Chondrocyte (in vitro differentiated cells): Measurements from ENCODE around the gene STK11. TPM values are rescaled to one million over a fixed set of nuclear protein-coding genes. Genes with fewer than 3 reads are reported as not detected.

ENCODE experiments used
- DNase-seq: peaks from one replicate; pipeline ENCODE4 v3.0.0; 2021; ENCODE audit warnings: mixed read lengths, low spot score
- H3K27ac Mint-ChIP-seq: one replicate; pipeline ENCODE4 v1.8.0; 2021; ENCODE audit warnings: mild to moderate bottlenecking, moderate library complexity, mixed read lengths; ENCODE audit not compliant: unreplicated experiment
- H3K27me3 Mint-ChIP-seq: 2 replicates; pipeline ENCODE4 v1.8.0; 2021; ENCODE audit warnings: low read depth, mixed read lengths
- H3K36me3 Mint-ChIP-seq: 2 replicates; pipeline ENCODE4 v1.8.0; 2021; ENCODE audit warnings: low read depth, mixed read lengths
- H3K4me1 Mint-ChIP-seq: 2 replicates; pipeline ENCODE4 v1.8.0; 2021; ENCODE audit warnings: low read depth, mild to moderate bottlenecking, mixed read lengths
- H3K4me3 Mint-ChIP-seq: one replicate; pipeline ENCODE4 v1.8.0; 2021; ENCODE audit warnings: mild to moderate bottlenecking, moderate library complexity, mixed read lengths; ENCODE audit not compliant: unreplicated experiment
- H3K9me3 Mint-ChIP-seq: 2 replicates; pipeline ENCODE4 v1.8.0; 2021; ENCODE audit warnings: low read depth, mixed read lengths
- CTCF ChIP-seq: fragments of 200-600 bp; sonication (generic); IDR thresholded peaks from 2 replicates; pipeline ENCODE4 v1.5.0; 2021; ENCODE audit warnings: antibody characterized with exemption, mild to moderate bottlenecking, moderate library complexity
- long read RNA-seq: library from polyadenylated mRNA; stranded (forward); transcript quantifications from one replicate; pipeline ENCODE4 v2.0.0, GENCODE V29; 2021
- total RNA-seq: library from RNA; stranded (reverse); gene quantifications from 3 replicates; pipeline ENCODE4 v1.2.1, GENCODE V29; 2021

The STK11 gene
- total RNA-seq, result 41.1 to 44.5 TPM (median 42.3 TPM) in 3 replicates
- long read RNA-seq, transcript STK11-201 (10 exons, 2,611 nt), result major isoform, 126 of 145 reads
- long read RNA-seq, partial matches to known transcripts, result 0 of 145 reads
- long read RNA-seq, other reads (novel, unspliced or antisense), result 19 of 145 reads

- TF ChIP-seq CTCF, result no peak
- DNase-seq, result peak; percentile 100
- Mint-ChIP-seq H3K4me3 (peak within 1 kb of the TSS; percentile 90), H3K4me1 (peaks cover 43% of the 10 kb centered on the region), H3K36me3 (no peaks in the 10 kb centered on the region), H3K27ac (peak within 1 kb of the TSS; percentile 94), H3K9me3 (no peaks in the 10 kb centered on the region), H3K27me3 (no peaks in the 10 kb centered on the region)
Measured at GRCh38 chr19:1205114-1206099, at the start of gene STK11. STK11 (plus strand) TSS chr19:1205778; CDS start chr19:1206914, 1,136 bp downstream.

- Mint-ChIP-seq H3K4me1 (peaks cover 15% of the 10 kb centered on the region), H3K4me3 (no peak overlapping the region), H3K27me3 (no peaks in the 10 kb centered on the region), H3K36me3 (no peaks in the 10 kb centered on the region), H3K9me3 (no peaks in the 10 kb centered on the region), H3K27ac (no peak overlapping the region)
- no peak for TF ChIP-seq CTCF
- peak; percentile 75 for DNase-seq
Measured at GRCh38 chr19:1156305-1156801, 49.2 kb upstream of the STK11 start.

- TF ChIP-seq CTCF, result no peak
- no peak overlapping the region for H3K27ac Mint-ChIP-seq
- H3K9me3 Mint-ChIP-seq, result no peaks in the 10 kb centered on the region
- no peak overlapping the region for H3K4me3 Mint-ChIP-seq
- peaks cover 14% of the 10 kb centered on the region for H3K4me1 Mint-ChIP-seq
- no peaks in the 10 kb centered on the region for H3K27me3 Mint-ChIP-seq
- H3K36me3 Mint-ChIP-seq, result no peaks in the 10 kb centered on the region
- DNase-seq, result peak; percentile 89
Measured at GRCh38 chr19:1156830-1157615, 48.6 kb upstream of the STK11 start.

GRCh38 chr19:1157931-1158884, 47.4 kb upstream of the STK11 start:
- Mint-ChIP-seq H3K27ac (no peak overlapping the region), H3K4me3 (no peak overlapping the region), H3K27me3 (no peaks in the 10 kb centered on the region), H3K4me1 (peaks cover 13% of the 10 kb centered on the region), H3K9me3 (no peaks in the 10 kb centered on the region), H3K36me3 (no peaks in the 10 kb centered on the region)
- no peak for TF ChIP-seq CTCF
- DNase-seq, result peak; percentile 87
